ENCODE data around the gene TACC3. TPM values are rescaled to one million over a fixed set of nuclear protein-coding genes. Genes with fewer than 3 reads are reported as not detected.

Gene TACC3
- polyA plus RNA-seq, 5 donors, result 38.7 to 66.4 (median 48.5) TPM

DNA sequence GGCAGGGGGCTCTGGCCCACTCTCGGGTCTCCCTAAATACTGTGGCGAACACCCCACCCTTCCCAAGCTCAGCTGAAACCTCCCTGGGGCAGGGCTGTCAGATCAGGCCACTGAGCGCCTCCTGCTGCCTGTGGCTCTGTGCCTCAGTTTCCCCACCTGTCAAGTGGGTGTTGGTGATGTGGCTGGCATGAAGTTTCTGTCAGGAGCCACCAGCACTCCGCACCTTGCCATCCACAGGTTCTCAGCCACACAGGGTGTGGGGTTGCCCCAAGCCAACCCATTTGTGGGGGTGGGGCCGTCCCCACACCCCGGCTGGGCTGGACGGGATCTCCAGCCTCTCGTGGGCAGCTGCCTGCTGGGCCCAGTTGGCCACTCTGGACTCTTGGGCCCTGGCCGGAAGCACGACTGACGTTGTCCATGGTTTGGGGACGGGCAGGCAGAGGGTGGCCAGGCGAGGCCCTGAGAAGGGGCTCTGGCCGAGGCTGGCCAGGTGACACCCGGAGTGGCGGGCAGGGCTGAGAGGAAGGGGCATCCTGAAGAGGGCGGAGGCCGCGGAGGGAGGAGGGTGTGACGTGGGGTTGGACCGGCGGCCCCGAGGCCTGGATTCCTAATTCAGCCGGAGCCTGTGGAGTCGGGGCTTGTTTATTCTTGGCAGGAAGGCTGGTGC, 66.2 kb downstream of the TACC3 start:
- DNase-seq, result no peak

DNA sequence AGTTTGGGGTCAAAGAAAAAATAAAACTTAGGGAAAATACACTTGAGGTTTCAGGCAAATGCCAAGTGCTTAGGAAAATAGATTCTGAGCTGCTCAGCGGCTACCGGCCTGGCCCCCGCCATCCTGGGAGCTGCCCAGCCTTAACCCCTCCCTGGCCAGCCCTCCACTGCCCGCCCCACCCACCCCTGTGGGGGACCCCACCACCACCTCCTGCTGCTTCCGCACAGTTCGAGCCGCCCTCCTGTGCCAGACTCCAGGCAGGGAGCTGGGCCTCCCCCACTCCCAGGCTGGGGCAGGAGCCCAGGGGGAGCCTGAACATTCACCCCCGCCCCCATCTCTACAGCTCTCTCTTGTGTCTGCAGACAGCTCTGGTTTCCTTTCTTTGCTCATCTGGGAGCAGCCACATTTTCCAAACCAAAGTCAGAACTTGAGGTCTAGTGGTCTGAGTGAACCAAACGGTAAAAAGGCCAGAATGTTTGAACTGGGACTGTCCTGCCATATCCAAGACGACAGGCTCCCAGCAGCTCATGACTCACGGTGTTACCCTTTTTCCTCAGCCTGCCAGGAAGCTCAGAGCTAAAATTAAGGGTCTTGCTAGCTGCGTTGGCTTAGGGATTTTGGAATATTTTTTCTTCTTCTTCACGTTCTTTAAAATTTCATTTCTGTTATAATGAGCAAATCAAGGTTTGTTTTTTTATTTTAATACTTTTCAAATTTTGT, 67.1 kb downstream of the TACC3 start:
- DNase-seq, result no peak

- no peak for DNase-seq
Measured at GRCh38 chr4:1789552-1789951, 68.2 kb downstream of the TACC3 start.

DNA sequence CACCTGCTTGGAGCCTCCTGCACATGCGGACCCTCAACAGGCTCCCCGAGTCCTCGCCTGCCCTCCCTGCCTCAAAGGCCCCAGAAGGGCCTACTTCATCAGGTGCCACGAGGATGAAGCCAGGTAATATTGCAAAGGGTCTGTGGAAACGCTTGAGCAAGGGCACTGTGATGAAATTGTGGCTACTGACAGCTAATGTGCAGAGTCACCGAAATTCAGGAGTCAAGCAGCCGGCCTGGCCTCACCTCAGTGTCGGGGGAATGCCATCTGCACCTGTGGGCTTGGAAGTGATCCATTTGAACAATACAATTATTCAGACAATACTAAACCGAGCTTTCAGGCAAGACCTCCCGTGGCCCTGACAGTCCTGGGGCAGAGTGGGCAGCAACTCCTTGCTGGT, 68.7 kb downstream of the TACC3 start:
- DNase-seq, result no peak

- no peak for DNase-seq
Measured at GRCh38 chr4:1792158-1792831, 71.0 kb downstream of the TACC3 start.

DNA sequence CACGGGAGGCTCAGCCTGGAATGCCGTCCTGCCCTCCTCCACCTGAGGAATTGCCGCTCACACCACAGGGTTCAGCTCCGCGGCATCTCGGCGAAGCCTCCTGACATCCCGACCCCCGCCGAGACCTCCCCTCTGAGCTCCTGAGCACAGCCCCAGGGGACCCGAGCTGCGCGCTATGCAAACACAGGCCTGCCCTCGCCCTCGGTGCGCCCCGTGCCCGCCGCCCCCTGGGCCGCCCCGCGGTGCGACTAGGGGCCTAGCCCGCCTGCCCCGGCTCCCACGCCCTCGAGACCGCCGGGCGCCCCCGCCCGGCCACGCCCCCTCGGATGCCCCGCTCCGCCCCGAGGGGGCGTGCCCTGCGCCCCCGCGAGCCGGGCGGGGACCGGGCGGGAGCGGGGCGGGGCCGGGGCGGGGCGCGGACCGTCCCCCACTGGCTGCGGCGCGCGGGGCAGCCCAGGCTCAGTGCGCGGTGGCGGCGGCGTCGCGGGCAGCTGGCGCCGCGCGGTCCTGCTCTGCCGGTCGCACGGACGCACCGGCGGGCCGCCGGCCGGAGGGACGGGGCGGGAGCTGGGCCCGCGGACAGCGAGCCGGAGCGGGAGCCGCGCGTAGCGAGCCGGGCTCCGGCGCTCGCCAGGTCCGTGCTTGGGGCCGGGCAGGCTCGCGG, 71.6 kb downstream of the TACC3 start, which contains the start of gene FGFR3:
TSS of gene FGFR3 (plus strand) at position 462 of the 664 bp plus-strand sequence. CDS start 642 bp downstream, outside the sequence.
- no peak for DNase-seq

DNA sequence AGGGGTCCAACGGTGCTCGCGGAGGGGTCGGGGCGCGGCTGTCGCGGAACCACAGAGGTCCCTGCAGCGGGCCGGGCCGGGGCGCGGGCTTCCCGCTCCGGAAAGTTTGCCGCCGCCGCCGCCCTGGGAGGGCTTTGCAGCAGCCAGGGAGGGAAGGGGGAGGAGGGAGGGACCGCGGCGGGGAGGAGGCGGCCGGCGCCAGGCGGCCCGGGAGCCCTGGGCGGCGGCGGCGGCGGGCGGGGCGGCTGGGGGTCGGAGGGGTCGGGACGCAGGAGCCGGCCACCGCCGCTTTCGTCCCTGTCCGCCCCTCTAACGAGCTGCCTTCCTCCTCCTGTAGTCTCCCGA, 72.1 kb downstream of the TACC3 start:
- DNase-seq, result no peak

DNA sequence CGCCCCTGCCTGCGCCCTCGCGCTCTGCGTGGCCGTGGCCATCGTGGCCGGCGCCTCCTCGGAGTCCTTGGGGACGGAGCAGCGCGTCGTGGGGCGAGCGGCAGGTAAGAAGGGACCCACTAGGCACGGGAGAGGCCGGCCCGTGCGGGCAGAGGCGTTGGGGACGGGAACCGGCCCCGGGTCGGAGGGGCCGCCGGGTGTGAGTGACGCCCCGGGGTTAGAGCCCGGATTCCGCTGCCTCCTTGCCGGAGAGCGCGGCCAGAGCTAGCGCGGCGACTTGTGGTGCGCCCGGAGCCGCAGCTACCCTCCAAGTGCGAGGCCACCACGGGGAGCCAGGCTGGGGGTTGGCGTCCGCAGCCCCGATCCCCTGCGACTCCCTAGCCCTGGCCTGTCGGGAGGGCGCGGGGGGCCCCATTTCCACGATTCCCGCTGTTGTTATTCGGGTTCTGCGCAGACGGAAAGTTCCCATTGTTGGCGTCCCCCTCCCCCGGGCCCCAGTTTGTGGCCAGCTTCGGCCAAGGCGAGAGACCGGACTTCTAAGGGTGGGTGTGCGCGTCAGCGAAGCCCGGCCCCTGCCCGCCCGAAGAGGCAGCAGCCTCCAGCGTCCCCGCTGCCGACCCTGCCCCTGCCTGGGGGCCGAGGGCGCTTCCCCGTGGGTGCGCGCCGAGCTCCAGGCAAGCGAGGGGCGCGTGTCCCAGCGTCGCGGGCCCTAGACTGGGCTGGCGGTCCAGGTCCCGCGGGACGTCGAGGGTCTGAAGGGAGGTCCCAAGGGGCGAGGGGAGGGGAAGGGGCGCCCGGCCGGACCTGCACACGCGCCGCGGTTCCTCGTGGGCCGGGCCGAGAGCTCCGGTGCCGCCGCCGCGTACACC, 72.9 kb downstream of the TACC3 start:
- DNase-seq, result no peak

Other genes with a start within 250 kb of the TACC3 start
- gene FAM53A, start 37.2 kb upstream of the TACC3 start, polyA plus RNA-seq (ENCODE audit: insufficient read depth in 1 of 5, insufficient read length in 5 of 5, low replicate concordance in 1 of 5), result 1 to 10 TPM; 2.0 to 4.5 (median 2.2) TPM
- 10 to 100 TPM; 57.2 to 82.7 (median 68.3) TPM for gene SLBP, start 9.2 kb upstream of the TACC3 start, polyA plus RNA-seq (ENCODE audit: insufficient read depth in 1 of 5, insufficient read length in 5 of 5, low replicate concordance in 1 of 5)
- 10 to 100 TPM; 21.2 to 29.6 (median 26.8) TPM for gene TMEM129, start 198 bp upstream of the TACC3 start, polyA plus RNA-seq (ENCODE audit: insufficient read depth in 1 of 5, insufficient read length in 5 of 5, low replicate concordance in 1 of 5)
- 100 to 1,000 TPM in 3 of 5 donors, 10 to 100 TPM in 2; 66.2 to 154 (median 117) TPM for gene FGFR3, start 71.8 kb downstream of the TACC3 start, polyA plus RNA-seq (ENCODE audit: insufficient read depth in 1 of 5, insufficient read length in 5 of 5, low replicate concordance in 1 of 5)
- 10 to 100 TPM; 13.9 to 27.4 (median 21.6) TPM for gene LETM1, start 134.6 kb downstream of the TACC3 start, polyA plus RNA-seq (ENCODE audit: insufficient read depth in 1 of 5, insufficient read length in 5 of 5, low replicate concordance in 1 of 5)
- gene NSD2, start 149.9 kb downstream of the TACC3 start, polyA plus RNA-seq (ENCODE audit: insufficient read depth in 1 of 5, insufficient read length in 5 of 5, low replicate concordance in 1 of 5), result 10 to 100 TPM; 56.4 to 96.7 (median 78.2) TPM

All from right lung (tissue), 5 donors.